ENCODE measurements around the gene CYP2C8.

Gene CYP2C8

GRCh38 chr10:95056744-95057363 is 12.4 kb downstream of the CYP2C8 start:
- TF ChIP-seq CTCF (IDR thresholded peaks at IDR 0.05): no peak
- no peak for TF ChIP-seq ZFX (IDR thresholded peaks at IDR 0.05; ENCODE audit: borderline replicate concordance)
- H3K27ac ChIP-seq: no peak overlapping the region

- TF ChIP-seq CTCF (IDR thresholded peaks at IDR 0.05): no peak
- no peak for TF ChIP-seq ZFX (IDR thresholded peaks at IDR 0.05; ENCODE audit: borderline replicate concordance)
Observed at GRCh38 chr10:95049919-95050318, 19.4 kb downstream of the CYP2C8 start.

GRCh38 chr10:95048206-95048605 is 21.1 kb downstream of the CYP2C8 start:
- no peak overlapping the region for H3K27ac ChIP-seq
- TF ChIP-seq CTCF (IDR thresholded peaks at IDR 0.05): no peak
- no peak for TF ChIP-seq ZFX (IDR thresholded peaks at IDR 0.05; ENCODE audit: borderline replicate concordance)

More at GRCh38 chr10:95049919-95050318, 19.4 kb downstream of the CYP2C8 start:
- H3K27ac ChIP-seq: no peak overlapping the region

- TF ChIP-seq ZFX (IDR thresholded peaks at IDR 0.05; ENCODE audit: borderline replicate concordance) (no peak), CTCF (IDR thresholded peaks at IDR 0.05) (no peak)
- no peak overlapping the region for H3K27ac ChIP-seq
Observed at GRCh38 chr10:95039281-95039680, 30.0 kb downstream of the CYP2C8 start.

- TF ChIP-seq CTCF (IDR thresholded peaks at IDR 0.05): no peak
- no peak for TF ChIP-seq ZFX (IDR thresholded peaks at IDR 0.05; ENCODE audit: borderline replicate concordance)
- peak overlapping the region; percentile 7; the same call in 1 of the 2 replicates for H3K27ac ChIP-seq
Observed at GRCh38 chr10:95035332-95036295, 33.7 kb downstream of the CYP2C8 start.

GRCh38 chr10:95034401-95034800 is 34.9 kb downstream of the CYP2C8 start:
- H3K27ac ChIP-seq: no peak overlapping the region
- no peak for TF ChIP-seq ZFX (IDR thresholded peaks at IDR 0.05; ENCODE audit: borderline replicate concordance)
- no peak for TF ChIP-seq CTCF (IDR thresholded peaks at IDR 0.05)

- H3K27ac ChIP-seq: no peak overlapping the region
- no peak for TF ChIP-seq CTCF (IDR thresholded peaks at IDR 0.05)
- TF ChIP-seq ZFX (IDR thresholded peaks at IDR 0.05; ENCODE audit: borderline replicate concordance): no peak
Observed at GRCh38 chr10:95031656-95032055, 37.6 kb downstream of the CYP2C8 start.

Measured in 22Rv1 (cell line).